PC-3 (cell line): ENCODE results near the gene ZNF574. TPM values are rescaled to one million over a fixed set of nuclear protein-coding genes. Genes with fewer than 3 reads are reported as not detected.

Experiments
- ATAC-seq: fragments of 200-7000 bp; cut with Tn5 transposase; 2 replicates; pipeline ENCODE4 v1.9.1; 2020; ENCODE audit warnings: mild to moderate bottlenecking, moderate library complexity
- BruUV-seq: library from RNA; stranded (reverse); fragments of 400-500 nt; replicated peaks from 2 replicates; lab custom pipeline; 2021; lab: Mats Ljungman, UMichigan
- CTCF ChIA-PET: fragments of 300-600 bp; sonication (Branson Sonifier 250); formaldehyde crosslinking; loops from one replicate; lab custom pipeline; 2022; ENCODE audit warnings: antibody characterized with exemption; lab: Charles Lee
- POLR2A ChIA-PET: fragments of 300-600 bp; sonication (Branson Sonifier 250); formaldehyde crosslinking; loops from one replicate; lab custom pipeline; 2022; ENCODE audit warnings: antibody characterized with exemption; ENCODE audit not compliant: unreplicated experiment; lab: Charles Lee
- DNase-seq: peaks from one replicate; pipeline ENCODE4 v3.0.0-alpha.2; 2015
- H2AFZ ChIP-seq: fragments of 300-600 bp; sonication (generic); 2 replicates; pipeline ENCODE4 v1.6.0; 2016; ENCODE audit warnings: antibody characterized with exemption, low read length
- H3F3A ChIP-seq: fragments of 300-600 bp; sonication (generic); one replicate; pipeline ENCODE4 v1.6.0; 2017; ENCODE audit warnings: antibody characterized with exemption, low read length, control low read depth, mild to moderate bottlenecking; ENCODE audit not compliant: unreplicated experiment
- H3K27ac ChIP-seq: fragments of 300-600 bp; sonication (generic); 2 replicates; pipeline ENCODE4 v1.5.1; 2016; ENCODE audit warnings: mild to moderate bottlenecking, low read length
- H3K27me3 ChIP-seq: fragments of 300-600 bp; sonication (generic); 2 replicates; pipeline ENCODE4 v1.6.1; 2016; ENCODE audit warnings: low read length, mixed read lengths
- H3K36me3 ChIP-seq: fragments of 300-600 bp; sonication (generic); 2 replicates; pipeline ENCODE4 v1.6.1; 2016; ENCODE audit warnings: low read depth, mixed run types, low read length, mixed read lengths
- H3K4me1 ChIP-seq: fragments of 300-600 bp; sonication (generic); 2 replicates; pipeline ENCODE4 v1.5.1; 2016; ENCODE audit warnings: low read length; ENCODE audit not compliant: insufficient read depth
- H3K4me2 ChIP-seq: fragments of 300-600 bp; sonication (generic); 2 replicates; pipeline ENCODE4 v1.6.0; 2016; ENCODE audit warnings: low read length
- H3K4me3 ChIP-seq: fragments of 300-600 bp; sonication (generic); 2 replicates; pipeline ENCODE4 v1.5.1; 2016; ENCODE audit warnings: mild to moderate bottlenecking, low read length, mixed read lengths
- H3K79me2 ChIP-seq: fragments of 300-600 bp; sonication (generic); 2 replicates; pipeline ENCODE4 v1.6.1; 2017; ENCODE audit warnings: low read length, mixed read lengths
- H3K9ac ChIP-seq: fragments of 300-600 bp; sonication (generic); 2 replicates; pipeline ENCODE4 v1.6.0; 2016; ENCODE audit warnings: mild to moderate bottlenecking, low read length
- H3K9me2 ChIP-seq: fragments of 300-600 bp; sonication (generic); replicated peaks from 2 replicates; pipeline ENCODE4 v1.6.1; 2016; ENCODE audit warnings: mixed run types, low read length, mixed read lengths
- H3K9me3 ChIP-seq: fragments of 300-600 bp; sonication (generic); 2 replicates; pipeline ENCODE4 v1.6.1; 2016; ENCODE audit warnings: low read length, mixed read lengths
- H4K20me1 ChIP-seq: fragments of 300-600 bp; sonication (generic); 2 replicates; pipeline ENCODE4 v1.6.1; 2016; ENCODE audit warnings: low read length, mixed read lengths
- CTCF ChIP-seq: fragments of 300-600 bp; sonication (generic); conservative IDR thresholded peaks from 2 replicates; pipeline ENCODE4 v1.5.1; 2017; ENCODE audit warnings: antibody characterized with exemption, low read depth, mild to moderate bottlenecking, low read length
- EZH2 ChIP-seq: fragments of 300-600 bp; sonication (generic); IDR thresholded peaks from one replicate; pipeline ENCODE4 v1.6.1; 2017; ENCODE audit warnings: antibody characterized with exemption, mild to moderate bottlenecking, low read length; ENCODE audit not compliant: unreplicated experiment
- EZH2phosphoT487 ChIP-seq: fragments of 300-600 bp; sonication (generic); IDR thresholded peaks from 2 replicates; pipeline ENCODE4 v1.6.1; 2018; ENCODE audit warnings: mild to moderate bottlenecking, antibody characterized with exemption, low read length, borderline replicate concordance
- intact Hi-C: fragments of 100-400 bp; cut with micrococcal nuclease; formaldehyde crosslinking; loops from 2 replicates; pipeline ENCODE4 v1.9.0; 2023
- total RNA-seq: library from RNA; depleted of rRNA; stranded (reverse); fragments of >200 nt; gene quantifications from 2 replicates; pipeline ENCODE4 v1.2.3, GENCODE V29; 2014

Gene ZNF574
- total RNA-seq, 1 experiment from 2014 or later: 14.4 TPM

GRCh38 chr19:42089191-42089750, 13.3 kb downstream of the ZNF574 start:
- Histone ChIP-seq H2AFZ (no peak overlapping the region), H3K4me3 (no peak overlapping the region), H4K20me1 (no peaks in the 10 kb centered on the region), H3K9me3 (no peaks in the 10 kb centered on the region), H3K36me3 (no peaks in the 10 kb centered on the region), H3K4me2 (no peak overlapping the region), H3K79me2 (no peaks in the 10 kb centered on the region), H3K9me2 (no peaks in the 10 kb centered on the region), H3K27ac (no peak overlapping the region), H3F3A (no peaks in the 10 kb centered on the region), H3K27me3 (no peaks in the 10 kb centered on the region), H3K9ac (no peak overlapping the region), H3K4me1 (peaks cover 10% of the 10 kb centered on the region; the same call in 1 of the 2 replicates)
- DNase-seq: no peak
- POLR2A ChIA-PET: no interaction called here
- TF ChIP-seq EZH2phosphoT487 (no peak), CTCF (no peak), EZH2 (no peak)
- intact Hi-C loops: no loop called here
- CTCF ChIA-PET: no interaction called here
- no TSS peak for BruUV-seq
- no peak for ATAC-seq

GRCh38 chr19:42089772-42090171, 13.8 kb downstream of the ZNF574 start:
- CTCF ChIA-PET: no interaction called here

More at GRCh38 chr19:42089772-42090171, 13.8 kb downstream of the ZNF574 start:
- no peaks in the 10 kb centered on the region for H3K79me2 ChIP-seq
- DNase-seq (no peak), ATAC-seq (no peak)
- no peak overlapping the region for H3K4me3 ChIP-seq
- H3K9ac ChIP-seq: no peak overlapping the region
- POLR2A ChIA-PET: no interaction called here
- no peak overlapping the region for H3K4me2 ChIP-seq
- H3K4me1 ChIP-seq: peaks cover 10% of the 10 kb centered on the region; the same call in 1 of the 2 replicates
- no peak overlapping the region for H3K27ac ChIP-seq
- H4K20me1 ChIP-seq: no peaks in the 10 kb centered on the region
- no peaks in the 10 kb centered on the region for H3K36me3 ChIP-seq
- no peaks in the 10 kb centered on the region for H3K9me3 ChIP-seq
- intact Hi-C loops: no loop called here
- no peaks in the 10 kb centered on the region for H3K27me3 ChIP-seq
- no TSS peak for BruUV-seq
- TF ChIP-seq CTCF (no peak), EZH2phosphoT487 (no peak), EZH2 (no peak)
- no peaks in the 10 kb centered on the region for H3F3A ChIP-seq
- no peaks in the 10 kb centered on the region for H3K9me2 ChIP-seq
- H2AFZ ChIP-seq: no peak overlapping the region
